B cell (primary cell): ENCODE measurements around the gene PIGH.

Experiments used
- EZH2 ChIP-seq: IDR thresholded peaks from 2 replicates; pipeline ENCODE4 v1.6.1; 2012; ENCODE audit warnings: borderline replicate concordance, low read depth, mild to moderate bottlenecking, moderate library complexity, low read length; ENCODE audit not compliant: insufficient read depth, poor library complexity, severe bottlenecking
- TF ChIP-seq, protein P1 (sequence below): fragments of 200-600 bp; IDR thresholded peaks from one replicate; pipeline ENCODE4 v1.8.0; 2022; ENCODE audit warnings: antibody characterized with exemption, mild to moderate bottlenecking

GRCh38 chr14:67630186-67630585, 30.1 kb upstream of the PIGH start:
- TF ChIP-seq, protein P1, sequence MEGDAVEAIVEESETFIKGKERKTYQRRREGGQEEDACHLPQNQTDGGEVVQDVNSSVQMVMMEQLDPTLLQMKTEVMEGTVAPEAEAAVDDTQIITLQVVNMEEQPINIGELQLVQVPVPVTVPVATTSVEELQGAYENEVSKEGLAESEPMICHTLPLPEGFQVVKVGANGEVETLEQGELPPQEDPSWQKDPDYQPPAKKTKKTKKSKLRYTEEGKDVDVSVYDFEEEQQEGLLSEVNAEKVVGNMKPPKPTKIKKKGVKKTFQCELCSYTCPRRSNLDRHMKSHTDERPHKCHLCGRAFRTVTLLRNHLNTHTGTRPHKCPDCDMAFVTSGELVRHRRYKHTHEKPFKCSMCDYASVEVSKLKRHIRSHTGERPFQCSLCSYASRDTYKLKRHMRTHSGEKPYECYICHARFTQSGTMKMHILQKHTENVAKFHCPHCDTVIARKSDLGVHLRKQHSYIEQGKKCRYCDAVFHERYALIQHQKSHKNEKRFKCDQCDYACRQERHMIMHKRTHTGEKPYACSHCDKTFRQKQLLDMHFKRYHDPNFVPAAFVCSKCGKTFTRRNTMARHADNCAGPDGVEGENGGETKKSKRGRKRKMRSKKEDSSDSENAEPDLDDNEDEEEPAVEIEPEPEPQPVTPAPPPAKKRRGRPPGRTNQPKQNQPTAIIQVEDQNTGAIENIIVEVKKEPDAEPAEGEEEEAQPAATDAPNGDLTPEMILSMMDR: no peak
- TF ChIP-seq EZH2: no peak
